ENCODE results near the gene NOM1.

NOM1 gene

DNA sequence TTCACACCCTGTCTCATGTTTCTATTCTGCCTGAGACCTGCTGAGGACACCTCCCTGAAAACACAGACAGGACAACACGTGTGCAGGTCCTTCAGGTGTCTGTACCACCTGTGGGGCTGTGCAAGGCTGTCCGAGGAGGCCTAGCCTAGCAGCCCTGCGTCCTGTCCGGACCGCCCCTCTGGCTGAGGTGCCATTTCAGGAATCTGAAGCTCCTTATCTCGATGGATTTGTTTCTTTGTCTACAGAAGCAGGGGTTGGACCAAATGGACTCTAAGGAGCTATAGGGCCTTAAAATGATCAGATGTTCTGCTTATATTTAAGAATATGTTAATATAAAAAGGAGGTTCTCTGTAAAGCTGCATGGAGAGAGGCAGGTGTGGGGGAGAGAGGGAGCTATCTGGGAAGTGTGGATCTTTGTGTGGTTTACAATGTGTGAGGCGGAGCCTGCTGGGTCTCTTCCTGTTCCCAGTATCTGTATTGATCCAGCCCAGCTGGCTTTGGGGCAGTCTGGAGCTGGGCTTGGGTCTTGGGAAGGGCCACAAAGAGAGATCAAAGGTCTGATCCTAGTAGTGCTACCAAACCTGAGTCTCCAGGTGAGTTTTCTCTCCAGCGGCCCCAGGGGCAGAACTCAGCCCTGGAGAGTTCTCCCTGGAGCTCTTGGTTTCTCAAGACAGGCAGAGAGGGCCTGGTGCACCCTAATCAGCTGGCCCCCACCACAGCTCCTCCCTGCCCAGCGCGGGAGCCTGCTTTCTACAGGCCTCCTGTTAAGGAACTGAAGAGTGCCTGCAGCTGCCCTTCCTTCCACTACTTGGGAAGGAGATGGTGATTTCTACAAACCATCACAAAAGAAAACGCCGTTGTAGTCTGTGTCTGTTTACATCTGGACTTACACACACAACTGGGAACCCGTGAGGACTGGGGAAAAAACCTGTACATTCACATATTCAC lies 64.4 kb downstream of the NOM1 start:
- DNase-seq (ENCODE audit: extremely low spot score): no peak
- CTCF ChIA-PET: interaction anchor here (1.1 to 1.5 kb wide), 3 partner anchors 10 to 259 kb away, joined by 3 read pairs; no protein-coding TSS in a partner anchor

DNA sequence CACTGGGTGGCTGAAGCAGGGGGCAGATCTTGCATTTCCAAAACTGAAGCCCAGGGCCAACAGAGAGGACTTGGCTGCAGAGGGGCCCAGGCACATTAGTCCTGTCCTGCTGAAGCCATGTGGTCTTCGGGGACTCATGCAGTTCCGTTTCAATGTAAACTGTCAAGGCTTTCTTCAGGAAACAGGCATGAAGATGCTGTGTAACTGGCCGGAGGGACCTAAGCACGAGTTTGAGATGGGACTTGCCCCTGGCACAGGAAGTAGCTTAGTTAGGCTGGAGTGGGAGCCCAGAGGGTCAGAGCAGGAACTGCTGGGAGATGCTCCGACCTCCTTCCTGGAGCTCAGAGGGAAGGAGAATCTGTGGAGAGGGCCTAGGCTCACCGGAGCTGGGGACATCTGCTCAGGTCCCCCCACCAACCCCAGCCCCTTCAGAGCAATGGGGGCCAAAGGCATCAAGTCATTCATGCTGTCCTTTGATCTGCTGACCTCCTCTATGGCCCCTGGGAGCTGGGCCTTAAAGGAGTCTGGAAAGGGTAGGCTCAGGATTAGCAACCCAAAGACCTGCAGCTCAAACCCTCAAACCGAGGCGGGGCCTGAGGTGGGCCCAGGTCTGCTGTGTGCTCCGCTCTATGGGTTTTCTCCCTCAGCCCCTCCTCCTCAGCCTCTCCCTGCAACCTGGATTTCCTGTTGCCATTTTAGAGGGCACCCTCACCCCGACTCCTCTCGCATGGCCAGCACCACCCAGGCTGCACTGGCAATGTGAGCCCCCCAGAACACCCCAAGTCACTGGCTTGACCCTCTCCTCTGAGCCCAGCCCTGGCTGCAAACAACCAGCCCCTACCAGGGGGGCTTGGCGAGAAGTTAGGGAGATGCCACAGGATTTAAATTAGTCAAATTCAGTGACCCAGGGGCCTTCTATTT lies 65.4 kb downstream of the NOM1 start:
- no peak for DNase-seq (ENCODE audit: extremely low spot score)
- POLR2A ChIA-PET: interaction anchor here (0.6 to 1.7 kb wide), 3 partner anchors 10 to 26 kb away, joined by 3 to 7 read pairs (median 3); no protein-coding TSS in a partner anchor
- TF ChIP-seq HDGF (IDR thresholded peaks at IDR 0.05; ENCODE audit: borderline replicate concordance): no peak
- no peak for TF ChIP-seq CTBP1 (IDR thresholded peaks at IDR 0.05; ENCODE audit: borderline replicate concordance)
- no peak for TF ChIP-seq ELF4 (IDR thresholded peaks at IDR 0.05)
- TF ChIP-seq, protein P1, sequence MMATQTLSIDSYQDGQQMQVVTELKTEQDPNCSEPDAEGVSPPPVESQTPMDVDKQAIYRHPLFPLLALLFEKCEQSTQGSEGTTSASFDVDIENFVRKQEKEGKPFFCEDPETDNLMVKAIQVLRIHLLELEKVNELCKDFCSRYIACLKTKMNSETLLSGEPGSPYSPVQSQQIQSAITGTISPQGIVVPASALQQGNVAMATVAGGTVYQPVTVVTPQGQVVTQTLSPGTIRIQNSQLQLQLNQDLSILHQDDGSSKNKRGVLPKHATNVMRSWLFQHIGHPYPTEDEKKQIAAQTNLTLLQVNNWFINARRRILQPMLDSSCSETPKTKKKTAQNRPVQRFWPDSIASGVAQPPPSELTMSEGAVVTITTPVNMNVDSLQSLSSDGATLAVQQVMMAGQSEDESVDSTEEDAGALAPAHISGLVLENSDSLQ (IDR thresholded peaks at IDR 0.05): no peak
- TF ChIP-seq ZNF384 (IDR thresholded peaks at IDR 0.05): no peak
- TF ChIP-seq ARNT (IDR thresholded peaks at IDR 0.05): no peak
- TF ChIP-seq BHLHE40 (IDR thresholded peaks at IDR 0.05; ENCODE audit: borderline replicate concordance): no peak
- no peak for TF ChIP-seq FOXK2 (IDR thresholded peaks at IDR 0.05)
- TF ChIP-seq TARDBP (IDR thresholded peaks at IDR 0.05): no peak
- no peak for TF ChIP-seq FOXM1 (IDR thresholded peaks at IDR 0.05; ENCODE audit: borderline replicate concordance)
- TF ChIP-seq SP1 (IDR thresholded peaks at IDR 0.05): no peak
- no peak for TF ChIP-seq SUZ12 (IDR thresholded peaks at IDR 0.05)
- TF ChIP-seq L3MBTL2 (conservative IDR thresholded peaks at IDR 0.05): no peak
- TF ChIP-seq LEF1 (IDR thresholded peaks at IDR 0.05; ENCODE audit: borderline replicate concordance): no peak
- TF ChIP-seq NFRKB (IDR thresholded peaks at IDR 0.05): no peak
- TF ChIP-seq FOXA1 (IDR thresholded peaks at IDR 0.05): no peak
- CTCF ChIA-PET: no interaction called here

More for the DNA sequence above, 64.4 kb downstream of the NOM1 start:
- POLR2A ChIA-PET: interaction anchor here (0.6 to 1.7 kb wide), 6 partner anchors 9 to 30 kb away, joined by 3 to 7 read pairs (median 3); no protein-coding TSS in a partner anchor
- TF ChIP-seq FOXA1 (IDR thresholded peaks at IDR 0.05) (no peak), L3MBTL2 (conservative IDR thresholded peaks at IDR 0.05) (no peak), CTBP1 (IDR thresholded peaks at IDR 0.05; ENCODE audit: borderline replicate concordance) (no peak)

DNA sequence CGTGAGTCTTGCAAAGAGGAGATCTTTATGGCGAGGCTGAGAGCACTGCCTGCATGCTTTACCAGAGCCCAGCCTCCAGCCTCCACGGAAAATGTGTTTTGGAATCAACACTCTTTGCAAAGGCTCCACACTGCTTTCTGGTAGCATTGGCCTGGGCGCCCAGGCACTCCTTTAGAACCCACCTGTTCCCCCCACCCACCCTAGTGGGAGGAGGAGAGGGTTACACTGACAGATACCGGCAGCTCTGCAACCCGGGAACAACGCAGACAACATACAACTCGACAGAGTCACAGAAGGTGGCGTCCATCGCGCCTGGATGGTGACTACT lies 66.5 kb downstream of the NOM1 start:
- POLR2A ChIA-PET: no interaction called here
- TF ChIP-seq TARDBP (IDR thresholded peaks at IDR 0.05) (no peak), FOXK2 (IDR thresholded peaks at IDR 0.05) (no peak), FOXA1 (IDR thresholded peaks at IDR 0.05) (no peak), FOXM1 (IDR thresholded peaks at IDR 0.05; ENCODE audit: borderline replicate concordance) (no peak), HDGF (IDR thresholded peaks at IDR 0.05; ENCODE audit: borderline replicate concordance) (no peak), LEF1 (IDR thresholded peaks at IDR 0.05; ENCODE audit: borderline replicate concordance) (no peak), ELF4 (IDR thresholded peaks at IDR 0.05) (no peak)
- CTCF ChIA-PET: no interaction called here
- no peak for DNase-seq (ENCODE audit: extremely low spot score)

DNA sequence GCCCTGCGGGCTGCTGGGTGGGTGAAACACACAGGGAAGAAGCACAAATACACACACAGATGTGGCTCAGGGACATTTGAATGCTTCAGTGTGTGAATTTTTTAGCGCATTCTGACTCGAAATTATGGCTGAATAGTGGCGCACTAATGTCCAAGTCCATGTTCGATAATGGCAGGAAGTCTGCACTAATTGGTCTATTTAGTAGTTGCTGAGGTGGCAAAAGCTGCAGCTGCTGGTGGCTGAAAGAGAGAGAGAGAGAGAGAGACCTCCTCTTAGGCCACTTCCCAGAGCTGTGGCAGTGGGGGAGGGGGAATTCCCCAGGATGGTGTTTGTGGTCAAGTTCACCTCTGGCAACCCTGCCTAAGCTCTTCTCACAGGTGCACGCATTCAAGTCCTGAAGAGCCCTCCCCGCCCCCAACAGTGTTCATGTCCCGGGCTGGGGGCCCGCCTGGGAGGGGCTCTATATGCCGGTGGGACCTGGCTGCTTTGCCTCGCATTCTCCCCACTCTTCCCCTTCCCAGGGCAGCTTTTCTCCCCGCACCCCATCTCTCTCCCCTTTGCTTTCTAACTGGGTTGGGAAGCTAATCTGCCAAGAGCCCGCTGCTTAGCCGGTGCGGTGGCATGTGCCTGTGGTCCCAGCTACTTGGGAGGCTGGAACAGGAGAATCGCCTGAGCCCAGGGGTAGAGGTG lies 67.0 kb downstream of the NOM1 start:
- CTCF ChIA-PET: no interaction called here
- POLR2A ChIA-PET: no interaction called here
- TF ChIP-seq SP1 (IDR thresholded peaks at IDR 0.05): no peak
- no peak for TF ChIP-seq ELF4 (IDR thresholded peaks at IDR 0.05)
- DNase-seq (ENCODE audit: extremely low spot score): no peak

DNA sequence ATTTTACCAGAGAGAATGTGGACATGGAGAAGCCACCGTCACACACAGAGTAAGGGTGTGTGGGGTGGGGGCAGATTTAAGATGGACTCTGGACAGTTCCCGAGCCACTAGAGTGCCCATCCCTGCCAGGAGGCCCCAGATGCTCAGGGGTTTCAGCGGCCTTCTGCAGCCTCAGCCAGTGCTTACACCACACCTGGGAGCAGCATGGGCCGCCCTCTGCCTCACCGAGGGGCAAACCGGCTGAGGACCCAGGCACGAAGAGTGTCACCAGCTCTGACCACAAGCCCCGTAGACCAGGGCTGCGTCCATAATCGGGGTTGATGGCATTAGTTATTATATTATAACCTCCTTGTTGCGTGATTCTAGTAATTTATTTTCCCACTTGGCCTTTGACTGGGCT lies 67.6 kb downstream of the NOM1 start:
- CTCF ChIA-PET: no interaction called here
- POLR2A ChIA-PET: no interaction called here
- TF ChIP-seq TARDBP (IDR thresholded peaks at IDR 0.05) (no peak), NFRKB (IDR thresholded peaks at IDR 0.05) (no peak), BHLHE40 (IDR thresholded peaks at IDR 0.05; ENCODE audit: borderline replicate concordance) (no peak), FOXM1 (IDR thresholded peaks at IDR 0.05; ENCODE audit: borderline replicate concordance) (no peak), SUZ12 (IDR thresholded peaks at IDR 0.05) (no peak), SP1 (IDR thresholded peaks at IDR 0.05) (no peak), L3MBTL2 (conservative IDR thresholded peaks at IDR 0.05) (no peak), LEF1 (IDR thresholded peaks at IDR 0.05; ENCODE audit: borderline replicate concordance) (no peak), FOXA1 (IDR thresholded peaks at IDR 0.05) (no peak), CTBP1 (IDR thresholded peaks at IDR 0.05; ENCODE audit: borderline replicate concordance) (no peak), ZNF384 (IDR thresholded peaks at IDR 0.05) (no peak)
- DNase-seq (ENCODE audit: extremely low spot score): no peak

DNA sequence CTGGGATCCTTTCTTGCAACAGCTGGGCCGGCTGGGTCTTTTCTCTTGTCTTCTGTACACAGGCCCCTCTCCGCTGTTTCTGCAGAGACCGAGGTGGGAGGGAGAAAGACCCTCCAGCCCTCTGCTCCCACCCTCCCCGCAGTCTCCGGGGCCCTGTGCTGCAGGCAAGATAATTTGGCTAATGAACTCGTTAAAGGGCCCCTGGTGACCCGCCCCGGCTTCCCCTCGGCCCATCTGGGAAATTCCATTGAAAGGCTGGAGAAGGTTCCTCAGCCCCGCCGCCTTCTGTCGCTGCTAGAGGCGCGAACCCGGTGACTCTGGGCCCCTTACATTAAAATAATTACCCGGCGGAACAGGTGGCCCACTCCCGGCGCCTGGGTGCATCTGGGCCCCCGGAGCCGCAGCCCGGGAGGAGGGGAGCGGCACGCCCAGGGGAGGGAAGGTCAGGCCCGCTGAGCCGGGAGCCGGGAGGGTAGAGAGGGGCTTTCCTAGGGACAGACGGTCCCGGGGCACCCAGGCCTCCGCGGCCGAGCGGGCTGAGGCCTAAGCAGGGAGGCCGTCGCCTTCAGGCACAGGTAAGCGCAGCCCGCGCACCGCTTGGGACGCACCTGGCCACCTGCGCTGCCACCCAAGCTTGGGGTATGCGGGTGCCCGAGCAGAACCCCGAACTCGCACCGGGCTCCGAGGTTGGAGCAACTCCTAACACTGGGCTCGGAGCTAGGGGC lies 68.3 kb downstream of the NOM1 start:
- ChIA-PET POLR2A (no interaction called here), CTCF (no interaction called here)
- DNase-seq (ENCODE audit: extremely low spot score): no peak
- TF ChIP-seq BHLHE40 (IDR thresholded peaks at IDR 0.05; ENCODE audit: borderline replicate concordance) (no peak), CTBP1 (IDR thresholded peaks at IDR 0.05; ENCODE audit: borderline replicate concordance) (no peak), LEF1 (IDR thresholded peaks at IDR 0.05; ENCODE audit: borderline replicate concordance) (no peak), ARNT (IDR thresholded peaks at IDR 0.05) (no peak), SP1 (IDR thresholded peaks at IDR 0.05) (no peak), FOXA1 (IDR thresholded peaks at IDR 0.05) (no peak), FOXK2 (IDR thresholded peaks at IDR 0.05) (no peak), SUZ12 (IDR thresholded peaks at IDR 0.05) (no peak), FOXM1 (IDR thresholded peaks at IDR 0.05; ENCODE audit: borderline replicate concordance) (no peak), NFRKB (IDR thresholded peaks at IDR 0.05) (no peak)
- TF ChIP-seq, protein P1 (IDR thresholded peaks at IDR 0.05): no peak

All from HEK293T (cell line).